DMS153 (cell line): ENCODE measurements around the gene OPHN1.

ENCODE experiments used
- DNase-seq: peaks from one replicate; lab custom pipeline; 2025; lab: John Stamatoyannopoulos, UW

The OPHN1 gene

GRCh38 chrX:68249401-68249831, 183.9 kb downstream of the OPHN1 start:
- no peak for DNase-seq

- DNase-seq = no peak
These were observed 194.7 kb downstream of the OPHN1 start for GRCh38 chrX:68238568-68238967.

- DNase-seq = no peak
These were observed 199.0 kb downstream of the OPHN1 start for GRCh38 chrX:68234171-68234910.

GRCh38 chrX:68232206-68232605, 201.1 kb downstream of the OPHN1 start:
- DNase-seq = no peak

- DNase-seq = no peak
These were observed 224.3 kb downstream of the OPHN1 start for GRCh38 chrX:68209008-68209407.

- no peak for DNase-seq
These were observed 228.7 kb downstream of the OPHN1 start for GRCh38 chrX:68204521-68205038.

- DNase-seq = no peak
These were observed 229.6 kb downstream of the OPHN1 start for GRCh38 chrX:68203646-68204045.

GRCh38 chrX:68203211-68203610, 230.1 kb downstream of the OPHN1 start:
- no peak for DNase-seq

GRCh38 chrX:68199062-68199848, 234.0 kb downstream of the OPHN1 start:
- no peak for DNase-seq

GRCh38 chrX:68196939-68197791, 236.1 kb downstream of the OPHN1 start:
- DNase-seq = no peak

- no peak for DNase-seq
These were observed 237.7 kb downstream of the OPHN1 start for GRCh38 chrX:68195561-68195960.

GRCh38 chrX:68193786-68194185, 239.5 kb downstream of the OPHN1 start:
- DNase-seq = no peak

GRCh38 chrX:68193234-68193633, 240.1 kb downstream of the OPHN1 start:
- DNase-seq = no peak

- DNase-seq = no peak
These were observed 242.5 kb downstream of the OPHN1 start for GRCh38 chrX:68190799-68191198.

- DNase-seq = no peak
These were observed 246.6 kb downstream of the OPHN1 start for GRCh38 chrX:68186552-68187262.

- no peak for DNase-seq
These were observed 248.1 kb downstream of the OPHN1 start for GRCh38 chrX:68185161-68185560.

- DNase-seq = no peak
These were observed 249.6 kb downstream of the OPHN1 start for GRCh38 chrX:68183612-68184214.

- no peak for DNase-seq
These were observed 252.7 kb downstream of the OPHN1 start for GRCh38 chrX:68180579-68180978.

GRCh38 chrX:68179355-68179754, 253.9 kb downstream of the OPHN1 start:
- DNase-seq = no peak

GRCh38 chrX:68177542-68177941, 255.8 kb downstream of the OPHN1 start:
- DNase-seq = no peak

GRCh38 chrX:68175562-68175961, 257.7 kb downstream of the OPHN1 start:
- no peak for DNase-seq
